HEK293 (cell line): ENCODE results near the gene HOXA3.

Experiments used
- CTCF ChIA-PET: fragments of 350-600 bp; formaldehyde crosslinking; extraction: SDS; loops from one replicate; lab custom pipeline; 2021; ENCODE audit warnings: antibody characterized with exemption; lab: Yijun Ruan, JAX
- POLR2A ChIA-PET: fragments of 300-600 bp; formaldehyde crosslinking; extraction: SDS; loops from one replicate; lab custom pipeline; 2020; ENCODE audit warnings: antibody characterized with exemption, inconsistent platforms; lab: Yijun Ruan, JAX
- H3K27ac ChIP-seq: fragments of 200-500 bp; sonication (Bioruptor generic); 2 replicates; pipeline ENCODE4 v1.5.1; 2014; ENCODE audit warnings: low read depth, low read length, control low read depth, inconsistent platforms; ENCODE audit errors: extremely low read depth
- H3K36me3 ChIP-seq, 2 experiments: fragments of 200-500 bp in 1 of 2; sonication (Bioruptor generic) in 1 of 2; 1 replicate in 1 of 2; 2 replicates in 1 of 2; pipeline ENCODE4 v1.5.1; 2014 to 2017; ENCODE audit warnings: inconsistent platforms in 2 of 2, low read length in 2 of 2; ENCODE audit not compliant: control insufficient read depth in 2 of 2, insufficient read depth in 1 of 2
- H3K4me1 ChIP-seq: fragments of 200-500 bp; sonication (Bioruptor generic); 2 replicates; pipeline ENCODE4 v1.5.1; 2014; ENCODE audit warnings: mild to moderate bottlenecking, low read length, inconsistent platforms; ENCODE audit not compliant: control insufficient read depth, insufficient read depth
- H3K4me3 ChIP-seq: 2 replicates; pipeline ENCODE4 v1.5.1; 2011; ENCODE audit warnings: low read depth, mild to moderate bottlenecking, control low read depth, low read length, moderate library complexity
- H3K9me3 ChIP-seq: fragments of 200-500 bp; sonication (Bioruptor generic); 2 replicates; pipeline ENCODE4 v1.5.1; 2014; ENCODE audit warnings: low read depth, low read length, inconsistent platforms; ENCODE audit not compliant: control insufficient read depth, insufficient read depth
- BCL11B ChIP-seq: fragments of 450-650 bp; formaldehyde crosslinking; IDR thresholded peaks from 2 replicates; pipeline ENCODE4 v1.5.1; 2016; ENCODE audit warnings: low read depth, missing biosample characterization, missing genetic modification characterization
- GFI1B ChIP-seq: fragments of 450-650 bp; formaldehyde crosslinking; IDR thresholded peaks from 2 replicates; pipeline ENCODE4 v1.5.1; 2016; ENCODE audit warnings: missing biosample characterization, missing genetic modification characterization
- GLI4 ChIP-seq: fragments of 450-650 bp; formaldehyde crosslinking; IDR thresholded peaks from 2 replicates; pipeline ENCODE4 v1.5.1; 2016; ENCODE audit warnings: missing biosample characterization, missing genetic modification characterization
- GLIS2 ChIP-seq: fragments of 450-650 bp; formaldehyde crosslinking; IDR thresholded peaks from 2 replicates; pipeline ENCODE4 v1.5.1; 2016; ENCODE audit warnings: missing biosample characterization, missing genetic modification characterization
- HOXC10 ChIP-seq: sonication (generic); formaldehyde crosslinking; IDR thresholded peaks from 2 replicates; pipeline ENCODE4 v1.8.1; 2023; ENCODE audit warnings: mild to moderate bottlenecking, missing genetic modification reagents
- IKZF3 ChIP-seq: fragments of 450-650 bp; IDR thresholded peaks from 2 replicates; pipeline ENCODE4 v1.5.0; 2018; ENCODE audit warnings: missing biosample characterization, mild to moderate bottlenecking, missing genetic modification characterization, moderate library complexity
- KLF10 ChIP-seq: fragments of 450-650 bp; IDR thresholded peaks from 2 replicates; pipeline ENCODE4 v1.5.1; 2018; ENCODE audit warnings: missing biosample characterization, mild to moderate bottlenecking, missing genetic modification characterization
- MEIS1 ChIP-seq: sonication (generic); formaldehyde crosslinking; IDR thresholded peaks from 2 replicates; pipeline ENCODE4 v1.8.1; 2022; ENCODE audit warnings: missing genetic modification reagents, mild to moderate bottlenecking, borderline replicate concordance
- RBAK ChIP-seq: fragments of 450-650 bp; formaldehyde crosslinking; IDR thresholded peaks from 2 replicates; pipeline ENCODE4 v1.5.1; 2016; ENCODE audit warnings: missing biosample characterization, missing genetic modification characterization
- WT1 ChIP-seq: fragments of 450-650 bp; formaldehyde crosslinking; IDR thresholded peaks from 2 replicates; pipeline ENCODE4 v1.5.1; 2016; ENCODE audit warnings: missing biosample characterization, missing genetic modification characterization
- YY2 ChIP-seq: fragments of 450-650 bp; formaldehyde crosslinking; IDR thresholded peaks from 2 replicates; pipeline ENCODE4 v1.5.1; 2016; ENCODE audit warnings: missing biosample characterization, missing genetic modification characterization
- ZBTB17 ChIP-seq: fragments of 450-650 bp; formaldehyde crosslinking; IDR thresholded peaks from 2 replicates; pipeline ENCODE4 v1.5.1; 2016; ENCODE audit warnings: missing biosample characterization, missing genetic modification characterization
- ZBTB26 ChIP-seq: fragments of 450-650 bp; formaldehyde crosslinking; optimal IDR thresholded peaks from 2 replicates; pipeline ENCODE3; 2016; ENCODE audit warnings: missing biosample characterization, mild to moderate bottlenecking, missing genetic modification characterization
- ZBTB48 ChIP-seq: fragments of 450-650 bp; formaldehyde crosslinking; IDR thresholded peaks from 2 replicates; pipeline ENCODE4 v1.5.1; 2016; ENCODE audit warnings: missing biosample characterization, missing genetic modification characterization
- ZBTB8A ChIP-seq: fragments of 450-650 bp; formaldehyde crosslinking; IDR thresholded peaks from 2 replicates; pipeline ENCODE4 v1.5.1; 2016; ENCODE audit warnings: missing biosample characterization, missing genetic modification characterization
- ZNF157 ChIP-seq: fragments of 450-650 bp; formaldehyde crosslinking; IDR thresholded peaks from 2 replicates; pipeline ENCODE4 v1.5.1; 2016; ENCODE audit warnings: missing biosample characterization, missing genetic modification characterization
- ZNF19 ChIP-seq: fragments of 450-650 bp; formaldehyde crosslinking; IDR thresholded peaks from 2 replicates; pipeline ENCODE4; 2016; ENCODE audit warnings: missing biosample characterization, missing genetic modification characterization, low read depth
- ZNF2 ChIP-seq: fragments of 450-650 bp; formaldehyde crosslinking; IDR thresholded peaks from 2 replicates; pipeline ENCODE4 v1.5.1; 2016; ENCODE audit warnings: missing biosample characterization, missing genetic modification characterization
- ZNF202 ChIP-seq: fragments of 450-650 bp; formaldehyde crosslinking; IDR thresholded peaks from 2 replicates; pipeline ENCODE4 v1.5.1; 2016; ENCODE audit warnings: missing biosample characterization, missing genetic modification characterization, borderline replicate concordance
- ZNF211 ChIP-seq: fragments of 450-650 bp; formaldehyde crosslinking; IDR thresholded peaks from 2 replicates; pipeline ENCODE4 v1.5.1; 2016; ENCODE audit warnings: low read depth, missing biosample characterization, missing genetic modification characterization
- ZNF266 ChIP-seq: fragments of 450-650 bp; formaldehyde crosslinking; IDR thresholded peaks from 2 replicates; pipeline ENCODE4 v1.5.1; 2016; ENCODE audit warnings: missing biosample characterization, missing genetic modification characterization, low read depth
- ZNF335 ChIP-seq: fragments of 450-650 bp; formaldehyde crosslinking; conservative IDR thresholded peaks from 2 replicates; pipeline ENCODE4 v1.5.1; 2016; ENCODE audit warnings: missing biosample characterization, missing genetic modification characterization
- ZNF366 ChIP-seq: fragments of 450-650 bp; formaldehyde crosslinking; conservative IDR thresholded peaks from 2 replicates; pipeline ENCODE4 v1.5.1; 2016; ENCODE audit warnings: missing biosample characterization, missing genetic modification characterization
- ZNF530 ChIP-seq: fragments of 450-650 bp; formaldehyde crosslinking; IDR thresholded peaks from 2 replicates; pipeline ENCODE4 v1.5.1; 2016; ENCODE audit warnings: low read depth, missing biosample characterization, missing genetic modification characterization
- ZNF596 ChIP-seq: fragments of 450-650 bp; IDR thresholded peaks from 2 replicates; pipeline ENCODE4 v1.5.0; 2018; ENCODE audit warnings: missing biosample characterization, mild to moderate bottlenecking, missing genetic modification characterization, moderate library complexity
- ZNF600 ChIP-seq: fragments of 450-650 bp; formaldehyde crosslinking; IDR thresholded peaks from 2 replicates; pipeline ENCODE4 v1.5.1; 2016; ENCODE audit warnings: missing biosample characterization, missing genetic modification characterization
- ZNF701 ChIP-seq: fragments of 450-650 bp; formaldehyde crosslinking; IDR thresholded peaks from 2 replicates; pipeline ENCODE4 v1.5.1; 2016; ENCODE audit warnings: missing biosample characterization, missing genetic modification characterization
- ZNF777 ChIP-seq: fragments of 450-650 bp; formaldehyde crosslinking; IDR thresholded peaks from 2 replicates; pipeline ENCODE4 v1.5.1; 2017; ENCODE audit warnings: missing biosample characterization, missing genetic modification characterization, borderline replicate concordance
- ZNF843 ChIP-seq: fragments of 450-650 bp; formaldehyde crosslinking; IDR thresholded peaks from 2 replicates; pipeline ENCODE4 v1.5.1; 2016; ENCODE audit warnings: missing biosample characterization, missing genetic modification characterization
- TF ChIP-seq, protein P1 (sequence below): fragments of 450-650 bp; formaldehyde crosslinking; IDR thresholded peaks from 2 replicates; pipeline ENCODE4 v1.5.1; 2017; ENCODE audit warnings: missing biosample characterization, missing genetic modification characterization
- TF ChIP-seq, protein P2 (sequence below): fragments of 450-650 bp; IDR thresholded peaks from 2 replicates; pipeline ENCODE4 v1.5.1; 2018; ENCODE audit warnings: missing biosample characterization, missing genetic modification characterization

The HOXA3 gene

GRCh38 chr7:27160145-27160545, 7.8 kb upstream of the HOXA3 start:
- Histone ChIP-seq H3K4me1 (peaks cover 12% of the 10 kb centered on the region), H3K4me3 (peak overlapping the region; percentile 46), H3K27ac (peak overlapping the region; percentile 100), H3K36me3 (peaks cover 18 to 24% of the 10 kb centered on the region in 2 experiments), H3K9me3 (no peaks in the 10 kb centered on the region)
- ChIA-PET POLR2A (interaction anchor here (0.6 to 4.1 kb wide), 9 partner anchors 10 to 877 kb away, joined by 3 to 42 read pairs (median 4); partner anchors contain the start of genes HOXA3, HOXA4, HOXA5 and HOXA6), CTCF (interaction anchor here (0.7 to 3.7 kb wide), 18 partner anchors 10 to 795 kb away, joined by 3 to 50 read pairs (median 6); partner anchors contain the start of genes HOXA5 and HOXA6)
- TF ChIP-seq ZNF157 (no peak), ZNF600 (tag by site-specific recombination) (peak; percentile 59), ZNF335 (tag by site-specific recombination) (peak; percentile 64; the same call in 1 of the 2 replicates), ZNF2 (tag by site-specific recombination) (peak; percentile 54; the same call in 1 of the 2 replicates), GLIS2 (peak; percentile 55), BCL11B (tag by site-specific recombination) (0 out of 2 replicates have a peak, but pooled peaks have one; percentile 46), ZNF777 (tag by site-specific recombination) (no peak), ZBTB26 (tag by site-specific recombination) (peak; percentile 22), ZBTB8A (tag by site-specific recombination) (peak; percentile 78; the same call in 1 of the 2 replicates), ZBTB17 (0 out of 2 replicates have a peak, but pooled peaks have one; percentile 2)

DNA sequence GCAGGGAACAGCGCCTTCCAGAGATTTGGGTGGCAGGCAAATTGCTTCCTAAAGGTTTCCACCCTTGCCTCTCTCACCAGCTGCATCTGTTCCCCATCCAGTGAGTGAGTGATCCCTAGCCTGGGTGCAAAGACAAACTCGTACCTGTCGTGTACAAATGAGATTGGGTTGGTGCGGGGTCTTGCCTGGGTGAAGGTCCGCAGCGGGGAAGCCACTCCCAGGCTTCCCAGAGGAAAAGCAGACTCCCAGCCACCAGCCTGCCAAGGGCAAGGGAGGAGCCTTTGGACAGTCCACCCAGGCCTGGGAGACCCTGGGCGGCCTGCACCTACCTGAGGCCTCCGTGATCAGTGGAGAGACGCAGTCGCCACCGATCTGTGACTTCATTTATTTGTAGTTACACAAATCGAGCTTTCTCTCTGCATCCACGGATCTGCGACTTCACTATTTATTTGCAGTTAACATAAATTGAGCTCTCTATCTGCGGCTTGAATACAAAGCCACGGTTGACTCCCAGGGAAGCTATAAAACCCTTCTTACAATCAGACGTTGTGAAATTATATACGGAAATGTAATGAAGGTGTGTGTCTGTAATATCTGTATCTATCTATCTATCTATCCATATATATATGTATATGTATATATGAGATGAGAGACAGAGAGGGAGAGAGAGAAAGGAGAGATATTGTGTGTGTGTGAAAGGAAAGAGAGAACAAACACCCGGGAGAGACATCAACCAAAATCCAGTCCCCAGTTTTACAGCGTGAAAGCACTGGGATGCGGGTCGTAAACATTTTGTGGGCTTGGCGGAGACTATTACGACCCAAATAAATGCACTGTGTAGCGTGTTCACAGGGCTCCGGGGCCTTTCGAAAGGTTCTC, 7.1 kb upstream of the HOXA3 start:
- CTCF ChIA-PET, result interaction anchor here (0.6 to 1.6 kb wide), 14 partner anchors 10 to 1309 kb away, joined by 3 to 9 read pairs (median 4); no protein-coding TSS in a partner anchor
- peaks cover 12% of the 10 kb centered on the region for H3K4me1 ChIP-seq
- no peak overlapping the region for H3K4me3 ChIP-seq
- H3K36me3 ChIP-seq, result peaks cover 18 to 23% of the 10 kb centered on the region in 2 experiments
- POLR2A ChIA-PET, result interaction anchor here (0.6 to 1.5 kb wide), 5 partner anchors 10 to 876 kb away, joined by 3 to 5 read pairs (median 4); partner anchors contain the start of genes HOXA11, HOXA5 and HOXA6
- no peaks in the 10 kb centered on the region for H3K9me3 ChIP-seq
- peak overlapping the region; percentile 100 for H3K27ac ChIP-seq
- TF ChIP-seq IKZF3 (tag by site-specific recombination) (peak; percentile 59; the same call in 1 of the 2 replicates), ZNF157 (no peak), YY2 (tag by site-specific recombination) (no peak), ZNF266 (tag by site-specific recombination) (no peak), ZBTB48 (tag by site-specific recombination) (peak; percentile 68), GFI1B (tag by site-specific recombination) (no peak), ZNF596 (tag by site-specific recombination) (no peak), ZNF202 (tag by site-specific recombination) (no peak), HOXC10 (CRISPR knock-in tag) (no peak), ZNF211 (tag by site-specific recombination) (no peak), KLF10 (tag by site-specific recombination) (0 out of 2 replicates have a peak, but pooled peaks have one; percentile 42), ZNF843 (tag by site-specific recombination) (peak; percentile 37; the same call in 1 of the 2 replicates), MEIS1 (CRISPR knock-in tag) (no peak), ZNF777 (tag by site-specific recombination) (no peak), ZNF530 (tag by site-specific recombination) (no peak), WT1 (0 out of 2 replicates have a peak, but pooled peaks have one; percentile 34), GLI4 (tag by site-specific recombination) (no peak), RBAK (tag by site-specific recombination) (no peak), ZNF19 (no peak), ZNF366 (tag by site-specific recombination) (peak; percentile 66), ZNF701 (tag by site-specific recombination) (no peak)
- TF ChIP-seq, protein P1, sequence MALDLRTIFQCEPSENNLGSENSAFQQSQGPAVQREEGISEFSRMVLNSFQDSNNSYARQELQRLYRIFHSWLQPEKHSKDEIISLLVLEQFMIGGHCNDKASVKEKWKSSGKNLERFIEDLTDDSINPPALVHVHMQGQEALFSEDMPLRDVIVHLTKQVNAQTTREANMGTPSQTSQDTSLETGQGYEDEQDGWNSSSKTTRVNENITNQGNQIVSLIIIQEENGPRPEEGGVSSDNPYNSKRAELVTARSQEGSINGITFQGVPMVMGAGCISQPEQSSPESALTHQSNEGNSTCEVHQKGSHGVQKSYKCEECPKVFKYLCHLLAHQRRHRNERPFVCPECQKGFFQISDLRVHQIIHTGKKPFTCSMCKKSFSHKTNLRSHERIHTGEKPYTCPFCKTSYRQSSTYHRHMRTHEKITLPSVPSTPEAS (tag by site-specific recombination), result no peak
- TF ChIP-seq, protein P2, sequence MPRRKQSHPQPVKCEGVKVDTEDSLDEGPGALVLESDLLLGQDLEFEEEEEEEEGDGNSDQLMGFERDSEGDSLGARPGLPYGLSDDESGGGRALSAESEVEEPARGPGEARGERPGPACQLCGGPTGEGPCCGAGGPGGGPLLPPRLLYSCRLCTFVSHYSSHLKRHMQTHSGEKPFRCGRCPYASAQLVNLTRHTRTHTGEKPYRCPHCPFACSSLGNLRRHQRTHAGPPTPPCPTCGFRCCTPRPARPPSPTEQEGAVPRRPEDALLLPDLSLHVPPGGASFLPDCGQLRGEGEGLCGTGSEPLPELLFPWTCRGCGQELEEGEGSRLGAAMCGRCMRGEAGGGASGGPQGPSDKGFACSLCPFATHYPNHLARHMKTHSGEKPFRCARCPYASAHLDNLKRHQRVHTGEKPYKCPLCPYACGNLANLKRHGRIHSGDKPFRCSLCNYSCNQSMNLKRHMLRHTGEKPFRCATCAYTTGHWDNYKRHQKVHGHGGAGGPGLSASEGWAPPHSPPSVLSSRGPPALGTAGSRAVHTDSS (tag by site-specific recombination), result no peak
